HepG2 (cell line): ENCODE results near the gene WDR91. TPM values are rescaled to one million over a fixed set of nuclear protein-coding genes. Genes with fewer than 3 reads are reported as not detected.

Experiments used
- AGO1 ChIP-seq: fragments of 200-400 bp; formaldehyde crosslinking; IDR thresholded peaks from 2 replicates; pipeline ENCODE4 v1.6.1; 2017; ENCODE audit warnings: mild to moderate bottlenecking, low read depth, low read length, moderate library complexity; ENCODE audit not compliant: poor library complexity, severe bottlenecking
- ERF ChIP-seq: IDR thresholded peaks from 2 replicates; pipeline ENCODE4 v1.6.1; 2018; ENCODE audit warnings: missing biosample characterization, missing genetic modification reagents
- FOXJ3 ChIP-seq: sonication (generic); formaldehyde crosslinking; IDR thresholded peaks from 2 replicates; pipeline ENCODE4 v1.4.0; 2020; ENCODE audit warnings: missing genetic modification reagents, mild to moderate bottlenecking, borderline replicate concordance
- GABPA ChIP-seq, 2 experiments: IDR thresholded peaks; 2 replicates each; pipeline ENCODE4 v1.6.1; 2011 to 2016; ENCODE audit warnings: low read depth in 2 of 2, low read length in 1 of 2, missing biosample characterization in 1 of 2, missing genetic modification characterization in 1 of 2
- HOXA5 ChIP-seq: sonication (generic); formaldehyde crosslinking; IDR thresholded peaks from 2 replicates; pipeline ENCODE4 v1.4.0; 2020; ENCODE audit warnings: missing genetic modification reagents
- HOXA9 ChIP-seq: sonication (generic); formaldehyde crosslinking; IDR thresholded peaks from 2 replicates; pipeline ENCODE4 v1.8.1; 2022; ENCODE audit warnings: missing genetic modification reagents, mild to moderate bottlenecking, moderate library complexity, borderline replicate concordance
- JARID2 ChIP-seq: sonication (generic); formaldehyde crosslinking; IDR thresholded peaks from 2 replicates; pipeline ENCODE4 v1.8.1; 2023; ENCODE audit warnings: missing genetic modification reagents, inconsistent platforms; ENCODE audit not compliant: insufficient replicate concordance
- KAT7 ChIP-seq: IDR thresholded peaks from 2 replicates; pipeline ENCODE4 v1.6.1; 2018; ENCODE audit warnings: borderline replicate concordance, missing compliant biosample characterization
- MYNN ChIP-seq: sonication (generic); formaldehyde crosslinking; IDR thresholded peaks from 2 replicates; pipeline ENCODE4 v1.4.0; 2020; ENCODE audit warnings: mild to moderate bottlenecking, low read depth, missing genetic modification reagents
- NFE2L2 ChIP-seq: fragments of 150-350 bp; IDR thresholded peaks from 2 replicates; pipeline ENCODE4 v1.6.1; 2014; ENCODE audit warnings: low read length
- PRPF4 ChIP-seq: fragments of 200-400 bp; formaldehyde crosslinking; IDR thresholded peaks from 2 replicates; pipeline ENCODE4 v1.6.1; 2016; ENCODE audit warnings: low read length, low read depth; ENCODE audit not compliant: poor library complexity, severe bottlenecking
- RBM39 ChIP-seq: fragments of 200-400 bp; formaldehyde crosslinking; IDR thresholded peaks from one replicate; pipeline ENCODE4 v1.6.1; 2018; ENCODE audit warnings: antibody characterized with exemption, mild to moderate bottlenecking, low read depth, low read length; ENCODE audit not compliant: poor library complexity, severe bottlenecking
- RFX3 ChIP-seq: IDR thresholded peaks from 2 replicates; pipeline ENCODE4 v1.6.1; 2016; ENCODE audit warnings: missing biosample characterization, missing genetic modification reagents
- SETDB1 ChIP-seq: sonication (generic); formaldehyde crosslinking; IDR thresholded peaks from 2 replicates; pipeline ENCODE4 v1.5.1; 2020; ENCODE audit warnings: missing genetic modification reagents, mild to moderate bottlenecking, borderline replicate concordance
- SPEN ChIP-seq: sonication (generic); formaldehyde crosslinking; IDR thresholded peaks from 2 replicates; pipeline ENCODE4 v1.5.1; 2020; ENCODE audit warnings: low read depth, mild to moderate bottlenecking, missing genetic modification reagents
- ZBTB1 ChIP-seq: sonication (generic); formaldehyde crosslinking; IDR thresholded peaks from 2 replicates; pipeline ENCODE4 v1.4.0; 2020; ENCODE audit warnings: missing genetic modification reagents, borderline replicate concordance
- ZBTB20 ChIP-seq: sonication (generic); formaldehyde crosslinking; IDR thresholded peaks from 2 replicates; pipeline ENCODE4 v1.8.1; 2023; ENCODE audit warnings: missing genetic modification reagents, low read depth, mild to moderate bottlenecking, borderline replicate concordance
- ZFAT ChIP-seq: sonication (generic); formaldehyde crosslinking; conservative IDR thresholded peaks from 2 replicates; pipeline ENCODE4 v1.8.1; 2023; ENCODE audit warnings: missing genetic modification reagents, inconsistent platforms
- ZFP41 ChIP-seq: sonication (generic); formaldehyde crosslinking; IDR thresholded peaks from 2 replicates; pipeline ENCODE4 v1.4.0; 2020; ENCODE audit warnings: mild to moderate bottlenecking, missing genetic modification reagents, borderline replicate concordance
- ZMYM2 ChIP-seq: sonication (generic); formaldehyde crosslinking; IDR thresholded peaks from 2 replicates; pipeline ENCODE4 v1.8.0; 2022; ENCODE audit warnings: mild to moderate bottlenecking, missing genetic modification reagents
- ZNF235 ChIP-seq: sonication (generic); formaldehyde crosslinking; IDR thresholded peaks from 2 replicates; pipeline ENCODE4 v1.8.1; 2023; ENCODE audit warnings: mild to moderate bottlenecking, missing genetic modification reagents, borderline replicate concordance
- ZNF33A ChIP-seq: sonication (generic); formaldehyde crosslinking; IDR thresholded peaks from 2 replicates; pipeline ENCODE4 v1.5.1; 2020; ENCODE audit warnings: missing genetic modification reagents, mild to moderate bottlenecking, moderate library complexity, borderline replicate concordance
- ZNF44 ChIP-seq: sonication (generic); formaldehyde crosslinking; IDR thresholded peaks from 2 replicates; pipeline ENCODE4 v1.5.1; 2020; ENCODE audit warnings: mild to moderate bottlenecking, missing genetic modification reagents
- ZNF496 ChIP-seq: sonication (generic); formaldehyde crosslinking; IDR thresholded peaks from 2 replicates; pipeline ENCODE4 v1.8.1; 2023; ENCODE audit warnings: mild to moderate bottlenecking, moderate library complexity, missing genetic modification reagents; ENCODE audit not compliant: insufficient replicate concordance
- ZNF558 ChIP-seq: sonication (generic); formaldehyde crosslinking; IDR thresholded peaks from 2 replicates; pipeline ENCODE4 v1.9.0; 2022; ENCODE audit warnings: mild to moderate bottlenecking, missing genetic modification reagents, borderline replicate concordance
- ZNF674 ChIP-seq: sonication (generic); formaldehyde crosslinking; IDR thresholded peaks from 2 replicates; pipeline ENCODE4 v1.5.0; 2020; ENCODE audit warnings: low read depth, mild to moderate bottlenecking, missing genetic modification reagents
- ZNF841 ChIP-seq: sonication (generic); formaldehyde crosslinking; IDR thresholded peaks from 2 replicates; pipeline ENCODE4 v1.8.1; 2023; ENCODE audit warnings: missing genetic modification reagents, borderline replicate concordance
- ZSCAN31 ChIP-seq: sonication (generic); formaldehyde crosslinking; IDR thresholded peaks from 2 replicates; pipeline ENCODE4 v1.5.0; 2020; ENCODE audit warnings: low read depth, mild to moderate bottlenecking, missing genetic modification reagents
- polyA plus RNA-seq, 8 experiments: library from polyadenylated mRNA; depleted of rRNA in 3 of 8; stranded (reverse) in 7 of 8; unstranded in 1 of 8; fragments of >200 nt; fragmentation: Illumina TruSeq in 4 of 8; extraction: Trizol in 4 of 8; gene quantifications; 2 replicates each; pipeline versions ENCODE4 v1.2.1 to v1.2.3, GENCODE V29; 2011 to 2016; ENCODE audit warnings: low read depth in 4 of 8, missing spikeins in 1 of 8, mixed read lengths in 1 of 8; ENCODE audit not compliant: insufficient read depth in 1 of 8
- total RNA-seq, 5 experiments: library from RNA; depleted of rRNA; stranded (reverse); fragments of >200 nt; fragmentation: Illumina TruSeq; extraction: Trizol; gene quantifications; 2 replicates each; pipeline ENCODE4 v1.2.3, GENCODE V29; 2016; ENCODE audit warnings: low read depth in 1 of 5
- TF ChIP-seq, protein P1 (sequence below): sonication (generic); formaldehyde crosslinking; IDR thresholded peaks from 2 replicates; pipeline ENCODE4 v1.5.1; 2020; ENCODE audit warnings: missing genetic modification reagents, mild to moderate bottlenecking, borderline replicate concordance

The WDR91 gene
- total and polyA plus RNA-seq, 2 of the 13 experiments (the other 11 are each of a cell fraction or from before 2014, with no cell fraction given): 11.6 to 12.1 TPM

DNA sequence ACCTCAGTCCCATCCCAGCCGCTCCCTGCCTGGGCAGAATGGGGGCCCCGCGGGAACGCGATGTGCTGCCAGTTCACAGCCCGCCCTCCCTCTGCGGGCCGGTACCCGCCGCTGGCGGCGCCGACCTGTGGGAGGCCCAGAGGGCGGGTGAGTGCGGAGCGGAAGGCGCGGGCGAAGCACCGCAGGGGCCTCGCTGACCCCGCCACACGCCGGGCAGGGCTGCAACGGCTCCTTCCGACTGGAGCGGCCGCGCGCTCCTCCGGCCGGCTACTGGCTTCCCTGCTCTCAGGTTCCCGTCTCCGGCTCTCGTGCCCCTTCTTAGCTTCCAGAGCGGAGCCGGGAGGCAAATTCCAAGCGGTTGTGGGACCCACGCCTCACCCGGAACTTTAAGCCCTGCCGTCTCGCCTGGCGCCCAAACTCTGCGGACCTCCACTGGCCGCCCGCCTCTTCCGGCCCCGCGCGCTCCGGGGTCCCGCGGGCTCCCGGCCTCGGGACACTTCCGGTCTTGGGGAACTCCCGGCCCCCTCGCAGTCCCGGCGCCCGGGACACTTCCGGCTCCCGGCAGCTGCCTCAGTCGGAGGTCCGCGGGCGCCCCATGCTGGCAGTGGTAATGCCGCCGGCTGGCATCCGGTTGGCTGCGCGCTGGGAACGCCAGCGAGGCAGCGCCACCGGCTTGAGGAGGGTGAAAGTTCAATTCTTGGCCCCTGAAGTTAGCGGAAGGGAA, 40.9 kb downstream of the WDR91 start, which contains the start of gene CYREN (continued):
- peak; percentile 82 for TF ChIP-seq ZMYM2
- no peak for TF ChIP-seq RFX3 (CRISPR knock-in tag)
- TF ChIP-seq GABPA (IDR thresholded peaks at IDR 0.05; ENCODE audit: low read depth, low read length): peak; percentile 92
- peak; percentile 91 for TF ChIP-seq GABPA (CRISPR knock-in tag; IDR thresholded peaks at IDR 0.05; ENCODE audit: low read depth)
- TF ChIP-seq, protein P1, sequence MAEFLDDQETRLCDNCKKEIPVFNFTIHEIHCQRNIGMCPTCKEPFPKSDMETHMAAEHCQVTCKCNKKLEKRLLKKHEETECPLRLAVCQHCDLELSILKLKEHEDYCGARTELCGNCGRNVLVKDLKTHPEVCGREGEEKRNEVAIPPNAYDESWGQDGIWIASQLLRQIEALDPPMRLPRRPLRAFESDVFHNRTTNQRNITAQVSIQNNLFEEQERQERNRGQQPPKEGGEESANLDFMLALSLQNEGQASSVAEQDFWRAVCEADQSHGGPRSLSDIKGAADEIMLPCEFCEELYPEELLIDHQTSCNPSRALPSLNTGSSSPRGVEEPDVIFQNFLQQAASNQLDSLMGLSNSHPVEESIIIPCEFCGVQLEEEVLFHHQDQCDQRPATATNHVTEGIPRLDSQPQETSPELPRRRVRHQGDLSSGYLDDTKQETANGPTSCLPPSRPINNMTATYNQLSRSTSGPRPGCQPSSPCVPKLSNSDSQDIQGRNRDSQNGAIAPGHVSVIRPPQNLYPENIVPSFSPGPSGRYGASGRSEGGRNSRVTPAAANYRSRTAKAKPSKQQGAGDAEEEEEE (CRISPR knock-in tag): no peak
- TF ChIP-seq SPEN: peak; percentile 72
- no peak for TF ChIP-seq ZNF674 (CRISPR knock-in tag)
- no peak for TF ChIP-seq ZNF496 (CRISPR knock-in tag)
- no peak; the same call in 1 of the 2 replicates for TF ChIP-seq ZNF33A
- 0 out of 2 replicates have a peak, but pooled peaks have one; percentile 24 for TF ChIP-seq FOXJ3
- no peak for TF ChIP-seq ZNF841 (CRISPR knock-in tag)
- TF ChIP-seq MYNN (CRISPR knock-in tag): 0 out of 2 replicates have a peak, but pooled peaks have one; percentile 44
- TF ChIP-seq ZFAT: 0 out of 2 replicates have a peak, but pooled peaks have one; percentile 25
- TF ChIP-seq ZNF44 (CRISPR knock-in tag): peak; percentile 86
- peak; percentile 83 for TF ChIP-seq KAT7 (CRISPR knock-in tag)
- no peak for TF ChIP-seq JARID2
- TF ChIP-seq ZBTB1 (CRISPR knock-in tag): no peak
- TF ChIP-seq ZBTB20 (CRISPR knock-in tag): peak; percentile 73; the same call in 1 of the 2 replicates
- peak; percentile 96 for TF ChIP-seq AGO1
- peak; percentile 94 for TF ChIP-seq RBM39
- peak; percentile 85 for TF ChIP-seq ZNF235 (CRISPR knock-in tag)
- peak; percentile 84; the same call in 1 of the 2 replicates for TF ChIP-seq ZSCAN31 (CRISPR knock-in tag)
- peak; percentile 85; the same call in 1 of the 2 replicates for TF ChIP-seq ERF (CRISPR knock-in tag)
- TF ChIP-seq ZNF558: peak; percentile 89; the same call in 1 of the 2 replicates
- TF ChIP-seq NFE2L2: no peak
- TF ChIP-seq SETDB1 (CRISPR knock-in tag): no peak
- peak; percentile 81 for TF ChIP-seq HOXA9 (CRISPR knock-in tag)
- TF ChIP-seq HOXA5 (CRISPR knock-in tag): peak; percentile 97
- peak; percentile 49; the same call in 1 of the 2 replicates for TF ChIP-seq ZFP41
- no peak for TF ChIP-seq PRPF4
